Measurements from ENCODE around the gene DMP1. TPM values are rescaled to one million over a fixed set of nuclear protein-coding genes. Genes with fewer than 3 reads are reported as not detected.

Gene DMP1
- total RNA-seq, 2 experiments from 2014 or later: not detected

- intact Hi-C loops (cut with micrococcal nuclease; ENCODE audit: unreplicated experiment): no loop called here
- H3K27ac ChIP-seq (ENCODE audit: low read depth, low read length, poor library complexity, severe bottlenecking): no peak overlapping the region
- ChIA-PET CTCF (ENCODE audit: unreplicated experiment) (no interaction called here), POLR2A (no interaction called here)
- H2AFZ ChIP-seq (ENCODE audit: low read length): no peak overlapping the region
- TF ChIP-seq CTCF (conservative IDR thresholded peaks at IDR 0.05; ENCODE audit: low read length): no peak
- no peak overlapping the region for H3K4me2 ChIP-seq (ENCODE audit: low read length)
- no peak for DNase-seq (ENCODE audit: low spot score)
- no peak overlapping the region for H3K4me3 ChIP-seq (ENCODE audit: low read depth, low read length, poor library complexity, severe bottlenecking)
- H4K20me1 ChIP-seq (ENCODE audit: insufficient read depth, low read length): no peaks in the 10 kb centered on the region
- H3K79me2 ChIP-seq (ENCODE audit: insufficient read depth, low read depth, low read length): no peaks in the 10 kb centered on the region
- BruUV-seq (replicated peaks): no TSS peak
- no peaks in the 10 kb centered on the region for H3K9me2 ChIP-seq (ENCODE audit: insufficient read depth, low read length)
- no peaks in the 10 kb centered on the region for H3K4me1 ChIP-seq (ENCODE audit: insufficient read depth, low read length, poor library complexity, severe bottlenecking)
- no peaks in the 10 kb centered on the region for H3K9me3 ChIP-seq (ENCODE audit: low read length)
- H3K36me3 ChIP-seq (ENCODE audit: insufficient read depth, low read length): no peaks in the 10 kb centered on the region
Observed at GRCh38 chr4:87644286-87644685, 5.8 kb upstream of the DMP1 start.

GRCh38 chr4:87650938-87651337 lies 858 bp downstream of the DMP1 start:
- intact Hi-C loops (cut with micrococcal nuclease; ENCODE audit: unreplicated experiment): no loop called here
- no TSS peak for BruUV-seq (replicated peaks)
- TF ChIP-seq CTCF (conservative IDR thresholded peaks at IDR 0.05; ENCODE audit: low read length): no peak
- TF ChIP-seq EZH2phosphoT487 (IDR thresholded peaks at IDR 0.05; ENCODE audit: borderline replicate concordance, low read depth, low read length): no peak
- Histone ChIP-seq H3K36me3 (ENCODE audit: insufficient read depth, low read length) (no peaks in the 10 kb centered on the region), H3K9me3 (ENCODE audit: low read length) (no peaks in the 10 kb centered on the region), H3K9me2 (ENCODE audit: insufficient read depth, low read length) (no peaks in the 10 kb centered on the region), H3K4me3 (ENCODE audit: low read depth, low read length, poor library complexity, severe bottlenecking) (no peak overlapping the region), H3K27ac (ENCODE audit: low read depth, low read length, poor library complexity, severe bottlenecking) (no peak overlapping the region), H3K4me1 (ENCODE audit: insufficient read depth, low read length, poor library complexity, severe bottlenecking) (no peaks in the 10 kb centered on the region), H4K20me1 (ENCODE audit: insufficient read depth, low read length) (no peaks in the 10 kb centered on the region), H3K4me2 (ENCODE audit: low read length) (no peak overlapping the region), H3K79me2 (ENCODE audit: insufficient read depth, low read depth, low read length) (no peaks in the 10 kb centered on the region), H2AFZ (ENCODE audit: low read length) (no peak overlapping the region)
- DNase-seq (ENCODE audit: low spot score): no peak
- CTCF ChIA-PET (ENCODE audit: unreplicated experiment): no interaction called here
- POLR2A ChIA-PET: no interaction called here

- Histone ChIP-seq H3K4me1 (ENCODE audit: insufficient read depth, low read length, poor library complexity, severe bottlenecking) (no peaks in the 10 kb centered on the region), H2AFZ (ENCODE audit: low read length) (no peak overlapping the region), H4K20me1 (ENCODE audit: insufficient read depth, low read length) (no peaks in the 10 kb centered on the region), H3K4me3 (ENCODE audit: low read depth, low read length, poor library complexity, severe bottlenecking) (no peak overlapping the region), H3K79me2 (ENCODE audit: insufficient read depth, low read depth, low read length) (no peaks in the 10 kb centered on the region), H3K9me3 (ENCODE audit: low read length) (no peaks in the 10 kb centered on the region), H3K9me2 (ENCODE audit: insufficient read depth, low read length) (no peaks in the 10 kb centered on the region), H3K4me2 (ENCODE audit: low read length) (no peak overlapping the region), H3K36me3 (ENCODE audit: insufficient read depth, low read length) (no peaks in the 10 kb centered on the region), H3K27ac (ENCODE audit: low read depth, low read length, poor library complexity, severe bottlenecking) (no peak overlapping the region)
- POLR2A ChIA-PET: interaction anchor here (0.6 kb wide), 1 partner anchor 13 kb away, joined by 3 read pairs; no protein-coding TSS in a partner anchor
- intact Hi-C loops (cut with micrococcal nuclease; ENCODE audit: unreplicated experiment): no loop called here
- no TSS peak for BruUV-seq (replicated peaks)
- DNase-seq (ENCODE audit: low spot score): no peak
- TF ChIP-seq CTCF (conservative IDR thresholded peaks at IDR 0.05; ENCODE audit: low read length) (no peak), EZH2phosphoT487 (IDR thresholded peaks at IDR 0.05; ENCODE audit: borderline replicate concordance, low read depth, low read length) (no peak)
- CTCF ChIA-PET (ENCODE audit: unreplicated experiment): no interaction called here
Observed at GRCh38 chr4:87651941-87652340, 1.9 kb downstream of the DMP1 start.
